GM12878 (cell line): ENCODE data around the gene PAPLN. TPM values are rescaled to one million over a fixed set of nuclear protein-coding genes. Genes with fewer than 3 reads are reported as not detected.

Source experiments
- ATAC-seq: fragments of 200-7000 bp; cut with Tn5 transposase; 3 replicates; pipeline ENCODE4 v1.9.1; 2020; ENCODE audit warnings: mild to moderate bottlenecking, moderate library complexity
- BruUV-seq: library from RNA; stranded (reverse); fragments of 400-500 nt; replicated peaks from 2 replicates; lab custom pipeline; 2021; lab: Mats Ljungman, UMichigan
- CTCF ChIA-PET: fragments of 300-600 bp; sonication (Branson Sonifier 250); formaldehyde crosslinking; extraction: SDS; loops from one replicate; lab custom pipeline; 2021; ENCODE audit warnings: inconsistent platforms; lab: Yijun Ruan, JAX
- POLR2A ChIA-PET: fragments of 350-600 bp; formaldehyde crosslinking; extraction: SDS; loops from one replicate; lab custom pipeline; 2021; ENCODE audit warnings: inconsistent platforms; lab: Charles Lee
- RAD21 ChIA-PET: fragments of 300-600 bp; sonication (Branson Sonifier 250); formaldehyde crosslinking; loops from one replicate; lab custom pipeline; 2023; ENCODE audit warnings: antibody characterized with exemption; ENCODE audit not compliant: unreplicated experiment; lab: Charles Lee
- SMC1A ChIA-PET: fragments of 300-600 bp; sonication (Branson Sonifier 250); formaldehyde crosslinking; loops from one replicate; lab custom pipeline; 2023; ENCODE audit not compliant: unreplicated experiment, uncharacterized antibody; lab: Charles Lee
- DNase-seq: peaks from one replicate; pipeline ENCODE4 v3.0.0-alpha.2; 2011; ENCODE audit warnings: low read depth, low spot score
- FAIRE-seq: peaks from 3 replicates; lab custom pipeline; 2011; peaks lifted over from hg19 to GRCh38; lab: Jason Lieb, UNC
- H2AFZ ChIP-seq: 2 replicates; pipeline ENCODE4 v1.6.0; 2011; ENCODE audit warnings: low read depth, low read length, control low read depth; ENCODE audit not compliant: control insufficient read depth
- H3K27ac ChIP-seq: 2 replicates; pipeline ENCODE4 v1.5.1; 2011; ENCODE audit warnings: control low read depth; ENCODE audit not compliant: control insufficient read depth, insufficient read depth
- H3K27me3 ChIP-seq, 2 experiments: replicated peaks in 1 of 2; 2 replicates each; pipeline versions ENCODE4 v1.6.0 to v1.6.1; 2011; ENCODE audit warnings: low read length in 1 of 2; ENCODE audit not compliant: control insufficient read depth in 2 of 2, insufficient read depth in 2 of 2
- H3K36me3 ChIP-seq, 2 experiments: 2 replicates each; pipeline ENCODE4 v1.5.1; 2011; ENCODE audit warnings: low read length in 1 of 2; ENCODE audit not compliant: control insufficient read depth in 2 of 2, insufficient read depth in 2 of 2
- H3K4me1 ChIP-seq: 2 replicates; pipeline ENCODE4 v1.6.1; 2011; ENCODE audit warnings: mild to moderate bottlenecking, low read length, moderate library complexity, mixed read lengths; ENCODE audit not compliant: control insufficient read depth, insufficient read depth
- H3K4me2 ChIP-seq: 2 replicates; pipeline ENCODE4 v1.6.0; 2011; ENCODE audit warnings: control low read depth; ENCODE audit not compliant: control insufficient read depth, insufficient read depth
- H3K4me3 ChIP-seq: fragments of 200-600 bp; sonication (generic); 2 replicates; pipeline ENCODE4 v1.5.1; 2016
- H3K79me2 ChIP-seq: 2 replicates; pipeline ENCODE4 v1.6.0; 2011; ENCODE audit warnings: low read length; ENCODE audit not compliant: control insufficient read depth, insufficient read depth
- H3K9ac ChIP-seq: 2 replicates; pipeline ENCODE4 v1.8.0; 2011; ENCODE audit warnings: low read length, control low read depth, mixed read lengths; ENCODE audit not compliant: control insufficient read depth, insufficient read depth
- H3K9me3 ChIP-seq: replicated peaks from 3 replicates; pipeline ENCODE4 v1.5.1; 2011; ENCODE audit warnings: mild to moderate bottlenecking, low read length; ENCODE audit not compliant: control insufficient read depth, insufficient read depth
- H4K20me1 ChIP-seq: 2 replicates; pipeline ENCODE4 v1.6.0; 2011; ENCODE audit not compliant: control insufficient read depth, insufficient read depth
- ATF7 ChIP-seq: fragments of 450-650 bp; IDR thresholded peaks from 2 replicates; pipeline ENCODE4 v1.6.1; 2016; ENCODE audit warnings: low read depth, mild to moderate bottlenecking
- ETV6 ChIP-seq, 2 experiments: fragments of 450-650 bp in 1 of 2; IDR thresholded peaks in 1 of 2; conservative IDR thresholded peaks in 1 of 2; 2 replicates each; pipeline ENCODE4 v1.6.1; 2014; ENCODE audit warnings: antibody characterized with exemption in 1 of 2, borderline replicate concordance in 1 of 2, low read depth in 1 of 2, mild to moderate bottlenecking in 1 of 2, moderate library complexity in 1 of 2
- JUND ChIP-seq: IDR thresholded peaks from 2 replicates; pipeline ENCODE4 v1.6.1; 2012; ENCODE audit warnings: low read depth, mild to moderate bottlenecking, low read length, improper control_type of control experiment, moderate library complexity
- RUNX3 ChIP-seq: IDR thresholded peaks from 2 replicates; pipeline ENCODE4 v1.6.1; 2012; ENCODE audit warnings: low read length, inconsistent platforms
- SIN3A ChIP-seq: IDR thresholded peaks from 2 replicates; pipeline ENCODE4 v1.6.1; 2012; ENCODE audit warnings: low read depth, low read length, improper control_type of control experiment
- TCF12 ChIP-seq: IDR thresholded peaks from 2 replicates; pipeline ENCODE4 v1.6.1; 2011; ENCODE audit warnings: low read depth, mild to moderate bottlenecking, low read length
- whole genome bisulfite sequencing: methylation state at CpG from one replicate; pipeline ENCODE4 v1.1.6; 2016; ENCODE audit warnings: low lambda C conversion rate; ENCODE audit not compliant: insufficient replicate concordance, insufficient coverage; ENCODE audit errors: missing lambda C conversion rate; 5-methylcytosine and 5-hydroxymethylcytosine counted together
- in situ Hi-C: fragments of 300-500 bp; cut with MboI; formaldehyde crosslinking; loops from 9 replicates; pipeline ENCODE4 v1.14.3; 2018; ENCODE audit warnings: mixed read lengths
- intact Hi-C: fragments of 100-400 bp; cut with micrococcal nuclease; formaldehyde crosslinking; loops from one replicate; pipeline ENCODE4 v1.14.2; 2022; ENCODE audit not compliant: unreplicated experiment
- polyA plus RNA-seq, 11 experiments: library from polyadenylated mRNA; depleted of rRNA in 4 of 11; unstranded in 6 of 11; stranded (reverse) in 5 of 11; fragments of >200 nt; fragmentation: Nextera tagmentation in 4 of 11; fragmentation: Illumina TruSeq in 1 of 11; extraction: Ambion mirVana in 4 of 11; extraction: Trizol in 1 of 11; gene quantifications; 1 replicate in 1 of 11; 2 replicates in 10 of 11; pipeline versions ENCODE4 v1.2.1 to v1.2.3, GENCODE V29; 2011 to 2016; ENCODE audit warnings: inconsistent platforms in 2 of 11, missing spikeins in 2 of 11, low read depth in 1 of 11
- total RNA-seq, 4 experiments: library from RNA; depleted of rRNA in 3 of 4; stranded (reverse); fragments of >200 nt in 3 of 4; fragmentation: Illumina TruSeq in 1 of 4; extraction: Trizol in 1 of 4; gene quantifications; 2 replicates each; pipeline versions ENCODE4 v1.2.1 to v1.2.3, GENCODE V29; 2013 to 2021
- TF ChIP-seq, protein P1 (sequence below): IDR thresholded peaks from 2 replicates; pipeline ENCODE4 v1.6.1; 2011; ENCODE audit warnings: borderline replicate concordance, low read depth, mild to moderate bottlenecking, moderate library complexity, mixed read lengths, low read length; ENCODE audit not compliant: insufficient read depth; ENCODE audit errors: extremely low read length
- TF ChIP-seq, protein P2 (sequence below): fragments of 450-650 bp; IDR thresholded peaks from 2 replicates; pipeline ENCODE4 v1.6.1; 2017; ENCODE audit warnings: mild to moderate bottlenecking

PAPLN gene
- total and polyA plus RNA-seq, 10 of the 15 experiments (the other 5 are each of a cell fraction or from before 2014, with no cell fraction given): 1.8 to 19.8 (median 7.4) TPM

DNA sequence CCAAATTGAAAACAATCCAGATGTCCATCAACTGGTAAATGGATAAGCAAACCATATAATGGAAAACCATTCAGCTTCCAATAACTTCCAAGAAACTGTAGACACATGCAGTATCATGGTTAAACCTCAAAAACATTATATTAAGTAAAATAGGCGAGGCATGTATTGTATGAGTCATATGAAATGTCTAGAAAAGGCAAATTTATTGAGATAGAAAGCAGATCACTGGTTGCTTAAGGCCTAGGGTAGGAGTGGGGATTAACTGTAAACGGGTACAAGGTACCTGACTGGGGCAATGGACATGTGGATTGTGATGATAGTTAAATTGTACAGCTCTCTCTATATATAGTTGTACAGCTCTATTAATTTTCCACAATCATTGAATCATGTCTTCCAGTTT, 21.3 kb upstream of the PAPLN start:
- no peak for DNase-seq
- no peak overlapping the region for H2AFZ ChIP-seq
- TF ChIP-seq, protein P1, sequence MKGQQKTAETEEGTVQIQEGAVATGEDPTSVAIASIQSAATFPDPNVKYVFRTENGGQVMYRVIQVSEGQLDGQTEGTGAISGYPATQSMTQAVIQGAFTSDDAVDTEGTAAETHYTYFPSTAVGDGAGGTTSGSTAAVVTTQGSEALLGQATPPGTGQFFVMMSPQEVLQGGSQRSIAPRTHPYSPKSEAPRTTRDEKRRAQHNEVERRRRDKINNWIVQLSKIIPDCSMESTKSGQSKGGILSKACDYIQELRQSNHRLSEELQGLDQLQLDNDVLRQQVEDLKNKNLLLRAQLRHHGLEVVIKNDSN: no peak
- TF ChIP-seq TCF12 (no peak), ETV6 (conservative IDR thresholded peaks at IDR 0.05 in 1 of 2, IDR thresholded peaks at IDR 0.05 in 1 of 2; ENCODE audit: borderline replicate concordance in 1 of 2, low read depth in 1 of 2) (no peak), SIN3A (no peak), ATF7 (no peak), RUNX3 (no peak), JUND (no peak)
- TF ChIP-seq, protein P2, sequence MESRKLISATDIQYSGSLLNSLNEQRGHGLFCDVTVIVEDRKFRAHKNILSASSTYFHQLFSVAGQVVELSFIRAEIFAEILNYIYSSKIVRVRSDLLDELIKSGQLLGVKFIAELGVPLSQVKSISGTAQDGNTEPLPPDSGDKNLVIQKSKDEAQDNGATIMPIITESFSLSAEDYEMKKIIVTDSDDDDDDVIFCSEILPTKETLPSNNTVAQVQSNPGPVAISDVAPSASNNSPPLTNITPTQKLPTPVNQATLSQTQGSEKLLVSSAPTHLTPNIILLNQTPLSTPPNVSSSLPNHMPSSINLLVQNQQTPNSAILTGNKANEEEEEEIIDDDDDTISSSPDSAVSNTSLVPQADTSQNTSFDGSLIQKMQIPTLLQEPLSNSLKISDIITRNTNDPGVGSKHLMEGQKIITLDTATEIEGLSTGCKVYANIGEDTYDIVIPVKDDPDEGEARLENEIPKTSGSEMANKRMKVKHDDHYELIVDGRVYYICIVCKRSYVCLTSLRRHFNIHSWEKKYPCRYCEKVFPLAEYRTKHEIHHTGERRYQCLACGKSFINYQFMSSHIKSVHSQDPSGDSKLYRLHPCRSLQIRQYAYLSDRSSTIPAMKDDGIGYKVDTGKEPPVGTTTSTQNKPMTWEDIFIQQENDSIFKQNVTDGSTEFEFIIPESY: no peak
- no peak overlapping the region for H3K27ac ChIP-seq
- in situ Hi-C loops: no loop called here
- H4K20me1 ChIP-seq: no peaks in the 10 kb centered on the region
- no peak for ATAC-seq
- CTCF ChIA-PET: interaction anchor here (0.8 to 1.9 kb wide), 3 partner anchors 16 to 43 kb away, joined by 3 to 7 read pairs (median 3); no protein-coding TSS in a partner anchor
- BruUV-seq: no TSS peak
- no peaks in the 10 kb centered on the region for H3K27me3 ChIP-seq
- no peak overlapping the region for H3K9ac ChIP-seq
- no peak for FAIRE-seq
- RAD21 ChIA-PET: no interaction called here
- no peaks in the 10 kb centered on the region for H3K9me3 ChIP-seq
- 95% methylated on average over 2 of the region's 2 CpGs for WGBS
- no peaks in the 10 kb centered on the region for H3K4me1 ChIP-seq
- H3K4me3 ChIP-seq: no peak overlapping the region
- intact Hi-C loops: no loop called here
- SMC1A ChIA-PET: interaction anchor here (1.2 kb wide), 1 partner anchor 44 kb away, joined by 3 read pairs; no protein-coding TSS in a partner anchor
- POLR2A ChIA-PET: interaction anchor here (0.8 kb wide), 1 partner anchor 8 kb away, joined by 4 read pairs; no protein-coding TSS in a partner anchor
- H3K36me3 ChIP-seq: peaks cover 2 to 29% of the 10 kb centered on the region in 2 experiments
- no peak overlapping the region for H3K4me2 ChIP-seq
- no peaks in the 10 kb centered on the region for H3K79me2 ChIP-seq
